ENCODE results near the gene ASS1. TPM values are rescaled to one million over a fixed set of nuclear protein-coding genes. Genes with fewer than 3 reads are reported as not detected.

Gene ASS1
- total RNA-seq, 1 donor from 2014 or later = 117 TPM

GRCh38 chr9:130462685-130463540 lies 18.2 kb downstream of the ASS1 start:
- no peak for DNase-seq (ENCODE audit: low read depth)
- Mint-ChIP-seq H3K27me3 (ENCODE audit: low read depth, unreplicated experiment) (peaks cover 19% of the 10 kb centered on the region), H3K4me1 (ENCODE audit: low read depth, unreplicated experiment) (no peaks in the 10 kb centered on the region), H3K4me3 (ENCODE audit: unreplicated experiment) (no peak overlapping the region), H3K36me3 (ENCODE audit: low read depth, unreplicated experiment) (peaks cover 14% of the 10 kb centered on the region), H3K9me3 (ENCODE audit: unreplicated experiment) (no peaks in the 10 kb centered on the region), H3K27ac (ENCODE audit: unreplicated experiment) (no peak overlapping the region)
- TF ChIP-seq EZH2 (IDR thresholded peaks at IDR 0.05; ENCODE audit: insufficient read depth, low read length) (no peak), CTCF (IDR thresholded peaks at IDR 0.05; ENCODE audit: insufficient read depth, low read depth, low read length) (no peak)
- no peak overlapping the region for H3K4me3 ChIP-seq (ENCODE audit: insufficient read depth, low read depth, low read length)
- H3K79me2 ChIP-seq (ENCODE audit: insufficient read depth, low read length) = no peaks in the 10 kb centered on the region
- H4K20me1 ChIP-seq (ENCODE audit: insufficient read depth, low read length) = no peaks in the 10 kb centered on the region
- H3K9me3 ChIP-seq (ENCODE audit: insufficient read depth, low read depth, low read length) = no peaks in the 10 kb centered on the region
- H2AFZ ChIP-seq (ENCODE audit: low read depth, low read length) = no peak overlapping the region
- no peak overlapping the region for H3K9ac ChIP-seq (ENCODE audit: low read length)
- peaks cover 22% of the 10 kb centered on the region for H3K27me3 ChIP-seq (ENCODE audit: insufficient read depth, low read length)
- no peaks in the 10 kb centered on the region for H3K36me3 ChIP-seq (ENCODE audit: insufficient read depth, low read length)
- no peak for FAIRE-seq
- H3K27ac ChIP-seq (ENCODE audit: low read depth, low read length) = no peak overlapping the region
- no peak overlapping the region for H3K4me2 ChIP-seq (ENCODE audit: low read length)
- H3K4me1 ChIP-seq (ENCODE audit: insufficient read depth, low read length) = no peaks in the 10 kb centered on the region

- TF ChIP-seq CTCF (IDR thresholded peaks at IDR 0.05; ENCODE audit: insufficient read depth, low read depth, low read length) (no peak), EZH2 (IDR thresholded peaks at IDR 0.05; ENCODE audit: insufficient read depth, low read length) (no peak)
- Mint-ChIP-seq H3K9me3 (ENCODE audit: unreplicated experiment) (no peaks in the 10 kb centered on the region), H3K4me3 (ENCODE audit: unreplicated experiment) (no peak overlapping the region), H3K27me3 (ENCODE audit: low read depth, unreplicated experiment) (peaks cover 22% of the 10 kb centered on the region), H3K36me3 (ENCODE audit: low read depth, unreplicated experiment) (peaks cover 21% of the 10 kb centered on the region), H3K4me1 (ENCODE audit: low read depth, unreplicated experiment) (no peaks in the 10 kb centered on the region), H3K27ac (ENCODE audit: unreplicated experiment) (no peak overlapping the region)
- Histone ChIP-seq H3K36me3 (ENCODE audit: insufficient read depth, low read length) (no peaks in the 10 kb centered on the region), H3K27ac (ENCODE audit: low read depth, low read length) (no peak overlapping the region), H2AFZ (ENCODE audit: low read depth, low read length) (no peak overlapping the region), H4K20me1 (ENCODE audit: insufficient read depth, low read length) (no peaks in the 10 kb centered on the region), H3K27me3 (ENCODE audit: insufficient read depth, low read length) (peaks cover 29% of the 10 kb centered on the region), H3K9ac (ENCODE audit: low read length) (no peak overlapping the region), H3K9me3 (ENCODE audit: insufficient read depth, low read depth, low read length) (no peaks in the 10 kb centered on the region), H3K79me2 (ENCODE audit: insufficient read depth, low read length) (no peaks in the 10 kb centered on the region), H3K4me1 (ENCODE audit: insufficient read depth, low read length) (no peaks in the 10 kb centered on the region), H3K4me2 (ENCODE audit: low read length) (no peak overlapping the region), H3K4me3 (ENCODE audit: insufficient read depth, low read depth, low read length) (no peak overlapping the region)
- no peak for DNase-seq (ENCODE audit: low read depth)
- FAIRE-seq = no peak
These were observed 19.3 kb downstream of the ASS1 start for GRCh38 chr9:130463763-130464745.

Data from astrocyte (in vitro differentiated cells and primary cell).